K562 (cell line): ENCODE data around the gene RGS7. TPM values are rescaled to one million over a fixed set of nuclear protein-coding genes. Genes with fewer than 3 reads are reported as not detected.

Source experiments
- ATAC-seq: fragments of 200-7000 bp; cut with Tn5 transposase; 3 replicates; pipeline ENCODE4 v1.9.1; 2020; ENCODE audit warnings: moderate library complexity
- BruUV-seq: library from RNA; stranded (reverse); fragments of 400-500 nt; replicated peaks from 2 replicates; lab custom pipeline; 2021; lab: Mats Ljungman, UMichigan
- CTCF ChIA-PET: fragments of 300-600 bp; formaldehyde crosslinking; extraction: SDS; loops from one replicate; lab custom pipeline; 2021; ENCODE audit warnings: low intra/inter-chr PET ratio; lab: Yijun Ruan, JAX
- POLR2A ChIA-PET: fragments of 300-600, 350-650 bp; sonication (Branson Sonifier 250); formaldehyde crosslinking; extraction: SDS; loops from one replicate; lab custom pipeline; 2021; ENCODE audit warnings: antibody characterized with exemption, inconsistent platforms; lab: Yijun Ruan, JAX
- DNase-seq, 4 experiments: peaks; one replicate each; pipeline versions ENCODE4 v3.0.0 to v3.0.0-alpha.2; 2011 to 2018; ENCODE audit warnings: low spot score in 3 of 4, mixed read lengths in 3 of 4; ENCODE audit errors: extremely low read depth in 1 of 4
- FAIRE-seq: peaks from 2 replicates; lab custom pipeline; 2011; peaks lifted over from hg19 to GRCh38; lab: Jason Lieb, UNC
- H2AFZ ChIP-seq: 2 replicates; pipeline ENCODE4 v1.6.0; 2011; ENCODE audit warnings: low read depth, low read length, control low read depth, inconsistent platforms
- H3K27ac ChIP-seq: fragments of 200-600 bp; 3 replicates; pipeline ENCODE4 v1.8.0; 2011; ENCODE audit warnings: low read depth, mild to moderate bottlenecking, control low read depth, inconsistent platforms, low read length, moderate library complexity, mixed read lengths; ENCODE audit errors: extremely low read depth
- H3K27me3 ChIP-seq, 2 experiments: fragments of 300-600 bp in 1 of 2; 2 replicates in 1 of 2; 3 replicates in 1 of 2; pipeline versions ENCODE4 v1.6.0 to v1.8.0; 2011; ENCODE audit warnings: inconsistent platforms in 2 of 2, low read length in 2 of 2, mild to moderate bottlenecking in 1 of 2, mixed read lengths in 1 of 2, moderate library complexity in 1 of 2; ENCODE audit not compliant: control insufficient read depth in 2 of 2, insufficient read depth in 2 of 2
- H3K36me3 ChIP-seq: fragments of 300-600 bp; 3 replicates; pipeline ENCODE4 v1.8.0; 2011; ENCODE audit warnings: mild to moderate bottlenecking, low read length, inconsistent platforms; ENCODE audit not compliant: control insufficient read depth, insufficient read depth
- H3K4me1 ChIP-seq, 2 experiments: fragments of 200-600 bp in 1 of 2; replicated peaks in 1 of 2; 2 replicates in 1 of 2; 3 replicates in 1 of 2; pipeline versions ENCODE4 v1.5.1 to v1.8.0; 2011; ENCODE audit warnings: inconsistent platforms in 2 of 2, low read length in 2 of 2, mild to moderate bottlenecking in 1 of 2, mixed read lengths in 1 of 2, moderate library complexity in 1 of 2; ENCODE audit not compliant: control insufficient read depth in 2 of 2, insufficient read depth in 2 of 2
- H3K4me2 ChIP-seq: 2 replicates; pipeline ENCODE4 v1.6.1; 2011; ENCODE audit warnings: low read length, control low read depth, inconsistent platforms, mixed read lengths; ENCODE audit not compliant: insufficient read depth
- H3K4me3 ChIP-seq: fragments of 200-600 bp; sonication (generic), shearing (Covaris generic); 2 replicates; pipeline ENCODE4 v1.5.1; 2016; ENCODE audit warnings: control low read depth, inconsistent platforms
- H3K79me2 ChIP-seq: fragments of 200-600 bp; 3 replicates; pipeline ENCODE4 v1.8.0; 2011; ENCODE audit warnings: low read length, inconsistent platforms; ENCODE audit not compliant: control insufficient read depth, insufficient read depth
- H3K9ac ChIP-seq, 2 experiments: 2 replicates each; pipeline versions ENCODE4 v1.6.0 to v1.6.1; 2011; ENCODE audit warnings: low read depth in 2 of 2, low read length in 2 of 2, control low read depth in 1 of 2, inconsistent platforms in 1 of 2, mild to moderate bottlenecking in 1 of 2, mixed read lengths in 1 of 2; ENCODE audit not compliant: insufficient read depth in 1 of 2
- H3K9me1 ChIP-seq: one replicate; pipeline ENCODE4 v1.6.0; 2011; ENCODE audit warnings: inconsistent platforms, mild to moderate bottlenecking, low read length, moderate library complexity; ENCODE audit not compliant: control insufficient read depth, insufficient read depth
- H3K9me3 ChIP-seq: replicated peaks from 2 replicates; pipeline ENCODE4 v1.5.1; 2011; ENCODE audit warnings: low read depth, low read length, inconsistent platforms; ENCODE audit not compliant: control insufficient read depth, insufficient read depth
- H4K20me1 ChIP-seq: replicated peaks from 2 replicates; pipeline ENCODE4 v1.6.1; 2011; ENCODE audit warnings: low read length, inconsistent platforms, mixed read lengths; ENCODE audit not compliant: control insufficient read depth, insufficient read depth
- AFF1 ChIP-seq, 2 experiments: fragments of 450-650 bp; IDR thresholded peaks; 2 replicates each; pipeline ENCODE4 v1.6.1; 2018; ENCODE audit warnings: mild to moderate bottlenecking in 2 of 2, low read depth in 1 of 2; ENCODE audit not compliant: partially characterized antibody in 2 of 2
- BHLHE40 ChIP-seq: IDR thresholded peaks from 2 replicates; pipeline ENCODE4 v1.6.1; 2011; ENCODE audit warnings: low read length, improper control_type of control experiment
- BMI1 ChIP-seq: fragments of 150-350 bp; IDR thresholded peaks from 2 replicates; pipeline ENCODE4 v1.6.1; 2014; ENCODE audit warnings: low read length
- CGGBP1 ChIP-seq: fragments of 250-450 bp; sonication (Bioruptor Pico); IDR thresholded peaks from 2 replicates; pipeline ENCODE4 v1.9.0; 2021; ENCODE audit warnings: mild to moderate bottlenecking
- ESRRB ChIP-seq: fragments of 250-450 bp; sonication (Bioruptor Pico); IDR thresholded peaks from 2 replicates; pipeline ENCODE4 v1.5.0; 2020; ENCODE audit warnings: mild to moderate bottlenecking, moderate library complexity, borderline replicate concordance
- FOXJ3 ChIP-seq: sonication (generic); formaldehyde crosslinking; IDR thresholded peaks from 2 replicates; pipeline ENCODE4 v1.4.0; 2020; ENCODE audit warnings: mild to moderate bottlenecking, missing genetic modification reagents
- HDAC6 ChIP-seq: IDR thresholded peaks from 2 replicates; pipeline ENCODE4 v1.6.1; 2012; ENCODE audit warnings: low read depth, mild to moderate bottlenecking, control low read depth, inconsistent platforms, low read length, moderate library complexity
- HMBOX1 ChIP-seq: sonication (generic); IDR thresholded peaks from 2 replicates; pipeline ENCODE4 v1.6.1; 2016
- NCOA2 ChIP-seq, 2 experiments: fragments of 450-650 bp; IDR thresholded peaks; 2 replicates each; pipeline ENCODE4 v1.6.1; 2018; ENCODE audit warnings: mild to moderate bottlenecking in 2 of 2, moderate library complexity in 1 of 2; ENCODE audit not compliant: partially characterized antibody in 2 of 2
- SNIP1 ChIP-seq: fragments of 450-650 bp; IDR thresholded peaks from 2 replicates; pipeline ENCODE4 v1.7.1; 2017; ENCODE audit warnings: low read depth, mild to moderate bottlenecking
- TCFL5 ChIP-seq: fragments of 250-450 bp; sonication (Bioruptor Pico); conservative IDR thresholded peaks from 2 replicates; pipeline ENCODE4 v1.6.1; 2021; ENCODE audit warnings: mild to moderate bottlenecking, moderate library complexity, matching md5 sums
- ZMIZ1 ChIP-seq, 2 experiments: fragments of 150-350 bp in 1 of 2; IDR thresholded peaks; 2 replicates each; pipeline ENCODE4 v1.6.1; 2012 to 2016; ENCODE audit warnings: low read depth in 2 of 2, low read length in 2 of 2, mild to moderate bottlenecking in 1 of 2, moderate library complexity in 1 of 2
- ZNF146 ChIP-seq: IDR thresholded peaks from one replicate; pipeline ENCODE4 v1.6.1; 2018; ENCODE audit warnings: missing compliant biosample characterization; ENCODE audit not compliant: unreplicated experiment
- WGBS: fragments of 100-300 bp; shearing (Covaris generic); methylation state at CpG from one replicate; pipeline ENCODE4 v1.1.6; 2016; ENCODE audit warnings: low coverage, mixed read lengths; ENCODE audit not compliant: insufficient coverage; ENCODE audit errors: missing lambda C conversion rate; 5-methylcytosine and 5-hydroxymethylcytosine counted together
- in situ Hi-C: fragments of 300-500 bp; cut with MboI; formaldehyde crosslinking; loops from 4 replicates; pipeline ENCODE4 v1.15.0; 2018; ENCODE audit warnings: inconsistent platforms, mixed read lengths
- intact Hi-C: fragments of 100-400 bp; cut with micrococcal nuclease; formaldehyde crosslinking; loops from 2 replicates; pipeline ENCODE4 v1.14.2; 2022
- polyA plus RNA-seq, 8 experiments: library from polyadenylated mRNA; depleted of rRNA in 4 of 8; stranded (reverse) in 5 of 8; unstranded in 3 of 8; fragments of >200 nt; fragmentation: Nextera tagmentation in 2 of 8; fragmentation: Illumina TruSeq in 1 of 8; extraction: Ambion mirVana in 2 of 8; extraction: Trizol in 1 of 8; gene quantifications; 2 replicates each; pipeline versions ENCODE4 v1.2.1 to v1.2.3, GENCODE V29; 2011 to 2014; ENCODE audit warnings: inconsistent platforms in 1 of 8, missing spikeins in 1 of 8
- total RNA-seq, 7 experiments: library from RNA; depleted of rRNA in 6 of 7; stranded (reverse); fragments of >200 nt in 6 of 7; fragmentation: Illumina TruSeq in 2 of 7; extraction: Trizol in 2 of 7; gene quantifications; 2 replicates each; pipeline versions ENCODE4 v1.2.1 to v1.2.3, GENCODE V29; 2011 to 2021; ENCODE audit warnings: low replicate concordance in 1 of 7

The RGS7 gene
- total and polyA plus RNA-seq, 9 of the 15 experiments (the other 6 are each of a cell fraction or from before 2014, with no cell fraction given): not detected

- TF ChIP-seq ESRRB (CRISPR knock-in tag) (no peak), CGGBP1 (CRISPR knock-in tag) (no peak), BHLHE40 (no peak), HDAC6 (no peak), AFF1 (IDR thresholded peaks at IDR 0.05; ENCODE audit: low read depth in 1 of 2, partially characterized antibody in 2 of 2) (no peak)
These were observed 70.5 kb downstream of the RGS7 start (continued) for GRCh38 chr1:241286486-241286885.

GRCh38 chr1:241276391-241276790, 80.6 kb downstream of the RGS7 start:
- BruUV-seq: no TSS peak
- Histone ChIP-seq H3K4me1 (no peaks in the 10 kb centered on the region), H3K4me3 (no peak overlapping the region), H3K27ac (no peak overlapping the region), H3K27me3 (no peaks in the 10 kb centered on the region), H3K36me3 (no peaks in the 10 kb centered on the region), H2AFZ (no peak overlapping the region), H3K9me1 (no peaks in the 10 kb centered on the region), H3K9ac (no peak overlapping the region), H4K20me1 (no peaks in the 10 kb centered on the region), H3K79me2 (no peaks in the 10 kb centered on the region), H3K9me3 (no peaks in the 10 kb centered on the region; the same call in none of the 2 replicates), H3K4me2 (no peak overlapping the region)
- in situ Hi-C loops: no loop called here
- CTCF ChIA-PET: no interaction called here
- POLR2A ChIA-PET: no interaction called here
- FAIRE-seq (no peak), ATAC-seq (no peak), DNase-seq (no peak)
- WGBS: 1% methylated on average over 3 of the region's 3 CpGs
- intact Hi-C loops: no loop called here
- TF ChIP-seq ZNF146 (CRISPR knock-in tag) (no peak), NCOA2 (IDR thresholded peaks at IDR 0.05; ENCODE audit: partially characterized antibody in 2 of 2) (no peak), HMBOX1 (no peak), TCFL5 (CRISPR knock-in tag) (no peak), SNIP1 (no peak), FOXJ3 (CRISPR knock-in tag) (no peak), BMI1 (no peak), ZMIZ1 (IDR thresholded peaks at IDR 0.05; ENCODE audit: low read depth in 2 of 2, low read length in 2 of 2) (no peak)
